Measurements from ENCODE around the gene YTHDC1.
"Not testable (repeated sequence)": the region's sequence is repeated elsewhere in the genome, so short reads cannot be mapped to it uniquely, and the experiment has no call there.

The YTHDC1 gene

DNA sequence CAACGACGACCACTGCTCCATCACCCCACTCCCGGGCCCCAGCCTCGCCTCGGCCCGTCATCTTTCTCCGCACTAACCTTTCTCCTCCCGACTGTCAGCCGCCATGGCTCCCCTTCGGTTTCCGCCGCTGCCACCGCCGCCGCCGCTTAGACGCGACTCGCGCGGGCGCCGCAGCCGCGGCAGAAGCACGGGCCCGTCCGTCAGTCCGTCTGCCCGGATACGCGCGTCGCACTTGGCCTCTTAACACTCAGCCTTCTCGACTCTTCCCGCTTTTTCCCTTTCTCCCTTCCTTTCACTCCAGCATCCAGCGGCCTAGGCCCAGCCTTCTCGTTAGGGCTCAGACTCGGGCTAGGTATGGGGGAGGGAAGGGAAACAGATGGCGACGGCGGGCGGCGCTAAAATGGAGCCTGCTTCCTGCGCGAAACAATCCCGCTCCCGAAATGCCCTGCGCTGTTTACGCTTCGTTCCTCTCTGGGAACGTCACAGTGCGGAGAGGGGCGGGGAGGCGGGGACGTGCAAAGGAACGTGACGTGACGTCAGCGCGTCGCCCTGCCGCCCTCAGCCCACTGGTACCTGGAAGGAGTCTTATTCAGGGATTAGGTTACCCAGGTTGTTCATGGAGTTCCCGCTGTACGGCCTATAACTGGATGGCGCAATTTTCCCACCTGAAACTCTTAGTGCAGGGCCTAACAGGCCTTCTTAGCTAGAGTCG, at the start of gene YTHDC1:
TSS of gene YTHDC1 (minus strand) at position 442 of the 712 bp plus-strand sequence. CDS start at position 105, 337 bp downstream.
- DNase-seq (ENCODE audit: low read depth in 2 of 2, low spot score in 1 of 2), result peak; percentile 90

DNA sequence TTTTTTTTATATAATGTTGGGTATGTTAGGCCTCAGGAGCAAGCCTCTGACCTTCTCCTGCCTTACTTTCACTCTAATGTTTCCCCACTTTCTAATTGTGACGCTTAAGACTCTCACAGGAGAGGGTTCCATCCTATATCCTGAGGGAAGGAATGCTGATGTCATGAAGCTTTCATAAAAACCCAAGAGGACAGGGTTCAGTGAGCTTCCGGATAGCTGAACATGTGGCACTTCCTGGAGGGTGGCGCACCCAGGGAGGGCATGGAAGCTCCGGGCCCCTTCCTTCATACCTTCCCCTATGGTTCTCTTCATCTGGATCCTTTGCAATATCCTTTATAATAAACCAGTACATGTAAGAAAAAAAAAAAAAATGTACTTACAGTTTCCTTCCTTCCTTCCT, 49.4 kb upstream of the YTHDC1 start:
- no peak for DNase-seq (ENCODE audit: low read depth in 2 of 2, low spot score in 1 of 2)

DNA sequence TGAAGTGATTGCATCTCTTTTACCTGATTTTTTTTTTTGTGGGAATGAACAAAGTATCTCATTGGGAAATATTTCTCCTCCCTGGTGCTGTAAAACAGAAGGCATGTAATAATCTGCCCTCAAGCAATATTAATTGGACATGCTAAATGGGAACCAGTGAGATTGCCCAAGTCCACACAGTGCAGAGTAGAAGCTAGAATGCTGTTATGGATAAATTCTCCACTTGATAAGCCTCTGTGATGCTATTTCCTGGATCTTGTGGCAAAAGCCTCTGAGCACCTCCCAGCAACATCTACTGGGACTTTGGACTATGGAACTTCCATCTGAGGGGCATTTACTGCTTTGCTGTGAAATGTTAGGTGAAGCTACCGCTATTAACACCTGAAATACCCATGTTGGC, 46.9 kb upstream of the YTHDC1 start:
- no peak for DNase-seq (ENCODE audit: low read depth in 2 of 2, low spot score in 1 of 2)

DNA sequence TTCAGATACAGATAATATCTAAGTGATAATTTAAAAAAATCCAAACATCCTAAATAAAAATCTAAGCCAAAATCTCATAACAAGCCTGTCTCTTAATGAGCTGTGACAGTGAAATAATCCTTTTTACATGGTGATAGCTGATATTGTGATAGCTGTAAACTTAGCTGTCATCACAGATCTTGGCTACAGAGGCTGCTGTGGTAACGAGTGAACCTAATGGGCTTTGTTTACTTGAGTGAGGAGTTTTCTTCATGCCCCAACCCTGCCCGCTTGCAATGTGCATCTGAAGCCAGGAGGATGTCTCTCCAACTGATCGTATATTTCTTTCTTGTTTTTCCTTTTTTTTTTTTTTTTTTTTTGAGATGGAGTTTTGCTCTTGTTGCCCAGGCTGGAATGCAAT, 41.5 kb upstream of the YTHDC1 start:
- no peak for DNase-seq (ENCODE audit: low read depth in 2 of 2, low spot score in 1 of 2)

DNA sequence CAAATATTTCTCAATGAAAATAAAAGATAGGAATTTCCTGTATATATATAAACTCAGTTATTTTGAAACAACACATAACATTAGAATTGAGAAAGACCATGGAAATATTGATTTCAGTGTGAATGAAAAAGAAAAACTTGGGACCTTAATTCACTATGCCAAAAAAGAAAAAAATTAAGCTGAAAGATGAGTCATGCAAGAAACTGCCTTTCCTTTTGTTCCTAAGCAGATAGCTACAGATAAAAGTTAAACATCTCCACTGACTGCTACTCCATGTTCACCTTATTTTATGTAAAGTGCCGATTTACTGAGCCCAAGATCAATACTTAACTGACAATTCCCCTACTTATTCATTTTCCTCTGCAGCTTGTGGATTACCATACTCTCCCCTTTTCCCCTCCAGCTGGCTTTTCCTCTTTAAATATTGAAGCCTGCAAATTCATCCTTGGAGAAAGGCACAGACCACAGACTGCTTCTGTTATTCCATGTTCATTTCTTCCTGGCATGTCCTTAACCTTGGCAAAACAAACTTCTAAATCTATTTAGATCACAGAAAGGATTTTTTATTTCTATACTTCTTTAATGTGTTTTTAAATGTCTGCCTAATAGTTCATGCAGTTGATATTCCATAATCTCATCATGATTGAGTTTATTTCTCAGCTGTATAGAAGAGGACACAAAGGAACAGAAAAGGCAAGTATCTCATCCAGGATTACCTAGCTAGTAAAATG, 40.5 kb upstream of the YTHDC1 start:
- no peak for DNase-seq (ENCODE audit: low read depth in 2 of 2, low spot score in 1 of 2)

DNA sequence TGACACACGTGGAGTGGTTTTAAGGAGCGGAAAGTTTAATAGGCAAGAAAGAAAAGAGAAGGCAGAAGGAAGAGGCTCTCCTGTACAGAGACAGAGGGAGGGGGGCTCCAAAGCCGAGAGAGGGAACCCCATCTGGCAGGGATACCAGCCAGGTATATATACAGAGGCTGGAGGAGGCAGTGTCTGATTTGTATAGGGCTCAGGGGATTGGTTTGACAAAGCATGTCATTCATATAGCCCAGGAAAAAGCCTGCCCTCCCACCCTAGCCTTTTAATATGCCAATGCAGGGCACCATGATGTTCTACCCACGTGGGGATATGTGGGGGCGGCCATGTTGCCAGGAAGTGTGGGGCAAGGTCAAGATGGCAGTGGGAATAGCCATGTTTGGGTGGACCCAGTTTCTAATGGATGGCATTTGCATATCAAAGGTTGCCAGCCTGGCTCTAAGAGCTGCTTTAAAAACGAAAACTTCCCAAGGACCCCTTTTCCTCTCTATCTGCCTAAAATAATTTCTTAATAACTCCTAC, 39.6 kb upstream of the YTHDC1 start:
- not testable (repeated sequence) for DNase-seq (ENCODE audit: low read depth in 2 of 2, low spot score in 1 of 2)

DNA sequence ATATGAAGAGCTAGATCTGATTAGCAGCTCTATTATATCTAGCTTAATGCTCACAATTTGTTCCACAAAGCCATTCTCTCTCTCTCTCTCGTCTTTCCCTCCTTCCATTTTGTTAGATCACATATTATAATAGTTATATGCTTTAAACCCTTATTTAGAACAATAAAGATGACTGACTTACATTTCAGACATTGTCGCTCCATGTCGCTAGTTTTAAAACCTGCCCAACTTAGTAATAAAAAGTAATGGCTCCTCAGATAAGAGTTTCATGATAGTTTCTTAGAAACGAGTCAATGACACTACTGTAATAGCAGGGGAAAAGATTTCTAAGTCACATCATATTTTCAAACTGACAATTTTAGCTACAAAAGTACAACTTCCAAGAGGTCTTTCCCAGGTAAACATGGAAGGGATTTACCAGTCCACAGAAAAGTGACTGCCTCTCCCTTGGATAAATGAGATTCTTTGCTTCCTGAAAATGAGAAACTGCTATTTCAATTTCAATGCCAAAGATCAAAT, 38.5 kb upstream of the YTHDC1 start:
- no peak for DNase-seq (ENCODE audit: low read depth in 2 of 2, low spot score in 1 of 2)

DNA sequence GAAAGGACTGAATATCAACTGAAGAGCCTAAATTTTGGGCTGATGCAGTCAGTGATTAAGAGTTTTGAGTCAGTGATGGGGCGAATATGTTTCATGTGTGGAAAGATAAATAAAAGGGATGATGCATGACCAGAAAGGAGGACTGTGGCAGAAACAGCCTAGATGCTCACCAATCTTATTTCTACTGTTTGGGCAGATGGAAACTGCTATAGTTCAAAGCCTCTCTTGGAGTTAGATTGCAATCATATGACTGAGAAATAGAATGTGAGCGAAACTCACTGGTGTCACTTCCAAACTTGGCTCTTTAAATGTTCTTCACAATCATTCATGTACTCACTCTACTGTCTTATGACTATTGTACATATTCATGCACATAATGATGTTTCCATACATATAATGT, 35.4 kb upstream of the YTHDC1 start:
- DNase-seq (ENCODE audit: low read depth in 2 of 2, low spot score in 1 of 2), result no peak

DNA sequence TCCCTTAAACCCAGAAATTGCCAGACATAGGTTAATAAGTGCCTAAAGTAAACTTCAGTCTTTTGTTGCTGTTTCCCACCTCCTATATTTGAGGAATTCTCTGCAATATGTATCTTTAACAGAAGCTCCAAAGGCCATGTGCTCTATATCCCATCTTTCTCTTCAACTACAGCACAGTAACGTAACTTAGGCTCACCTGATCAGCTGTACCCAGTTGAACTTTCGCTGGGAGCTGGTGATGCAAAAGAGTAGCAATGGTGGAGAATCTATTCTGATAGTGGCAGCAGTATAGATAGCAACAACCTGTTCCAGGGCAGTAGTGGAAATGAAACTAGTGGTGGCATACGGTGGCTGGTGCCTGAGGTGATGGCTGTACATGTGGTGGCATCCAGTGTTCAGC, 33.2 kb upstream of the YTHDC1 start:
- DNase-seq (ENCODE audit: low read depth in 2 of 2, low spot score in 1 of 2), result no peak

DNA sequence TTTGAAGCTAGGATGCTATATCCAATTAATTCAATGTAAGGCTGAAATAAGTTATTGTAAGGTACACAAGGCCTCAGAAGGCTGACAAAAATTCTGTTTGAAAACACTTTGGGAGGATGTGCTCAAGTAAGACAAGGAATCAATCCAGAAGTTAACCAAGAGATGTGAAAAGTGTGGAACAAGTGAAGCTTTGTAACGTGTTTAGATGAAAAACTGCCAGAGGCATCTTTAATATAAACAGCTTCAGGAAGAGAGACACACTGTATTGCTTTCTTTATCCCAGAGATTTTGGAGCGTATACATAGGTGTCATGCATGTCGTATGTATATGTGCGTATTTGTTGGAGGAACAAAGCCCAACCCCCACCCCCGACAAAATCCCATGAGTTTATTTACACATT, 28.3 kb upstream of the YTHDC1 start:
- no peak for DNase-seq (ENCODE audit: low read depth in 2 of 2, low spot score in 1 of 2)

DNA sequence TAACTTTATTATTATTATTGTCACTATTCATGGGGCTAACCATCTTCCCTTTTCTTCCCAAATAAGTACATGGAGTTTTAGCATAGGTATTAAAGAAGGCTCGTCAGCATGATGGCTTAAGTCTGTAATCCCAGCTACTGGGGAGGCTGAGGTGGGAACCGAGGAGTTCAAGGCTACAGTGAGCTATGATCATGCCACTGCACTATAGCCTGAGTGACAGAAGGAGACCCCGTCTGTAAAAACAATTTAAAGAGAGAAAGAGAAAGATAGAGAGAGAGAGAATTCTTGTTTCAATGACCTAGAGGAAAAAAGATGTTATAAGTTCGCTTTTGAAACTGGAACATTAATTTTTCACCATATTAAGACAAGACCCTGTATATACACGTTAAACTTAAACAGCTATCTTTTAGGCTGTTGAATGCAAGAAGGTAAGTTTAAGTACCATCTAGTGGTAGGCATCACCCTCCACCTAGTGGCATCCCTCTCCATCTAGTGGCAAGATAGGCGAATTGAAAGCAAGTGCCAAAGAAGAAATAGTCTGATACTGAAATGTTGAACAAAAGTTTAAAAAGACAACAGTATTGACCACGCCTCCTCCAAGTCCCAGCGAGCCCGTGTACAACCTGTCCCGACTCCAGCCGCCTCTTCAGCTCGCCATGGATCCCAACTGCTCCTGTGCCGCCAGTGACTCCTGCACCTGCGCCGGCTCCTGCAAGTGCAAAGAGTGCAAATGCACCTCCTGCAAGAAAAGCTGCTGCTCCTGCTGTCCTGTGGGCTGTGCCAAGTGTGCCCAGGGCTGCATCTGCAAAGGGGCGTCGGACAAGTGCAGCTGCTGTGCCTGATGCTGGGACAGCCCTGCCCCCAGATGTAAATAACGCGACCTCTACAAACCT, 26.0 kb upstream of the YTHDC1 start:
- DNase-seq (ENCODE audit: low read depth in 2 of 2, low spot score in 1 of 2), result peak in 1 of 2 donors; percentile 11

DNA sequence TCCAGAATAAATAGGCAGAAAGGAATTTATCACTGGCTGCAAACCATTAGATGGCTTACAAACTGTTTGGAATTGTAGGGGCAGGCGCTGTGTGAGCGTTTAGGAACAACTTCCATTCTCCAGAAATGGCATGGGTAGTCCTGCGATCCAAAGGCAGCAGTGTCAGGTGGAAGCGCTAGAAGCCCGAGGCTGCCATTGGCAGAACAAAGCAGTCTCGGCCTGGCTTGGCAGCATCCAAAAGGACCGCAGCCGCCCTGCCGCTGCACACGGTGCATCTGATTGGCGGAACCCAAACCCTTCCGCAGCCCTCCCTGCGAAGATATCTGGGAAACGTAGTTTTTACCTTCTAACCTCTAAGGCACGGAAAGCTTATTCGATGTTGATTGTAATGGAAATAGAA, 23.6 kb upstream of the YTHDC1 start:
- DNase-seq (ENCODE audit: low read depth in 2 of 2, low spot score in 1 of 2), result peak in 1 of 2 donors; percentile 13

DNA sequence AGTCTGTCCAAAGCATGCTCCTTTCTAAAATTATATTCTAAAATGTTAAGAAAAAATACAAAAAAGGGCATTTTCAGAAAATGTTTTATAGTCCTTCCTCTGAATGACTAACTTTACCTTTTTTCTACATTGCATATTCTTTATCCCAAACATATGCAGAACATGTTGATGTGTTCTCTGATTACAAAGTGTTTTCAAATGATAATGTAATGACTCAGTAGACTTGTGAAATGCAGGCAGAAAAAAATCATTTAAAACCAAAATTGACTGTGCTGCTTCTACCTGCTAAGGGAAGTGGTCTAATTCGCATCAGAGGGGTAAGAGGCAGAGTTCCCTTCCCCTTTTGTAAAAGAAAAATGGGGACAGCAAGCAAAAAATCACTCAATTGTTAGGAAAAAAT, 22.7 kb upstream of the YTHDC1 start:
- no peak for DNase-seq (ENCODE audit: low read depth in 2 of 2, low spot score in 1 of 2)

DNA sequence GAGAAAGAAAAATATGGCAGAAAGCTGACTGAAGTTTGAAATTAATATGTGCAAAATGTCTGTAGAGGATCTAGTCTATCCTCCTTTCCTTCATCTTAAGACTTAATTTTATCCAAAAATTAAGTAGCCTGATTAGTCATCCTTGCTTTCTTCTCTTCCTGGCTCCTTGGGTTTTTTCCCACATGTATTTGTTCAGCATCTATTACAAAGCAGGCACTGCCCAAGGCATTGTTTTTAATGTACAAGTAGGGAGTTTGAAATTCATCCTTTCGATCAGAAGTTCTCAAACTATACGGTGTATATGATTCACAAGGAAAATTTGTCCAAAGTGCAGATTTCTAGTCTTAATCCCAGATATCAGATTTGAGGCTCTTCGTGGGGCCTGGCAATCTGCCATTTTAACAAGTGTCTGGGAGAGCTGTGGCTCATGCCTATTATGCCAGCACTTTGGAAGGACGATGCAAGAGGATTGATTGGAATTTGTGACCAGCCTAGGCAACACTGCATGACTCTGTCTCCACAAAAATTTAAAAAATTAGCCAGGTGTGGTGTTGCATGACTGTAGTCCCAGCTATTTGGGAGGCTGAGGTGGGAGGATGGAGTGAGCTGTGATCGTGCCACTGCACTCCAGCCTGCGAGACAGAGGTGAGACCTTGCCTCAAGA, 19.4 kb upstream of the YTHDC1 start:
- no peak for DNase-seq (ENCODE audit: low read depth in 2 of 2, low spot score in 1 of 2)

DNA sequence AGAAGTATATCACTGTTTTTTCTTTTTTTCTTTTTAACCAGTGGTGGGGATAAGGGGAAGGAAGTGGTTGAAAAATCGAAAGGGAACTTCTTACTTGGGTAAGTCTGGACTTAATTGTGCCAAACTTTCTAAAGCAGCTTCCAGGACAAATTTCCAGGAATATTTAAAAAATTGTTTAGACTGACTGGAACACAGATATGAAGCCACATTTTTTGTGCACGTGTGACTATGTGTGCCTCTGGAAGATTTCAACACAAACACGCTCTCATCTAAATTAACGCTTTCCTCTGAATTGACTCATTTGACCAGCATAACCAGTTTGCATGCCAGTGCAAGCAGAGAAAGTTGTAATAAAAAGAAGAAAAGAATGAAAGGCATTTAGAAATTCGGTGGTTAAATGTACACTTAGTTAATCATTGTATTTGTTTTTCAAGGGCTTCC, 18.8 kb upstream of the YTHDC1 start:
- no peak for DNase-seq (ENCODE audit: low read depth in 2 of 2, low spot score in 1 of 2)

DNA sequence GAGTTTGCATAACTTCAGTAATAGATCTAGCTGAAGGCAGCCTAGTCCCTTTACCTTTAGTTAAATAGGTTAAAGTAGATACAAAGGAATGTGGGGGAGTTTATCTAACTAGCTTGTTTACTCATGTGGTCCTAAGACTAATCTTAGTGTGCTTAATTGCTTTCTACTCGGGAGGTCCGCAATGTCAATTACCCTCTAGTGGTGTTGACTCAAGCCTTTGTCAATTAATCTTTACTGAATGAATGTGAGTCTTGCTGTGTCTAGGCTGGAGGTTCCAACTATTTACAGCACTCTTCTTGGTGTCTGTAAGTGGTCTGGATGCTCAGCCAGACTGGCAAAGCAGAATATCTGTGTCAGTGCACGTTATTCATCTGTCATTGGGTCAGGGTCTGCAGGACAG, 17.9 kb upstream of the YTHDC1 start:
- DNase-seq (ENCODE audit: low read depth in 2 of 2, low spot score in 1 of 2), result no peak

DNA sequence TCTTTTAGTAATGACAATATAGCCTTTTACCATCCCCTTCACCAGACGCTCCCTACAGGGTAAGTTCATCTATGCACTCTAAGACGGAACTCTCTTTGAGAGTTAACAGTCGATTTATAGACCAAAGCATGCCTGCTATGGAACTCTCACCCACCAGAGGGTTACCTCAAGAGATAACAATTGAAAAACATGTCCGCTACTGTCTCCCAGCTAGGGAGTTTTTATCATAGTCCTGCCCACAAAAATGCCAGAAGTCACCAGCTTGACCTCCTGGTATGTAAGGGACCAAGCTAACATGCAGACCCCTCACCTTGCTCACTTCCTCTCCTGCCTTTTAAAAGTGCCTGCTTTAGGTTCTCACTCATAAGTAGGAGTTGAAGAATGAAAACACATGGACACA, 16.7 kb upstream of the YTHDC1 start:
- DNase-seq (ENCODE audit: low read depth in 2 of 2, low spot score in 1 of 2), result no peak

DNA sequence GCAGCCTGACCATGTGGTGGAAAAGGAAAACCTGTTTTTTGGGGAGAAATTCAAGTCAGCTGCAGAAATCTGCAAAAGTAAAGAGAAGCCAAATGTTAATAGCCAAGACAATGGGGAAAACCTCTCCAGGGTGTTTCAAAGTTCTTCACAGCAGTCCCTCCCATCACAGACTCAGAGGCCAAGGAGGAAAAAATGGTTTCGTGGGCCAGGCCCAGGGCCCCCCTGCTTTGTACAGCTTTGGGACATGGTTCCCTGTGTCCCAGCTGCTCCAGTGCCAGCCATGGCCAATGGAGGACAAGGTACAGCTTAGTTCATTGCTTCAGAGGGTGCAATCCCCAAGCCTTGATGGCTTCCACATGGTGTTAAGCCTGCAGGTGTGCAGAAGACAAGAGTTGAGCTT, 15.2 kb upstream of the YTHDC1 start:
- no peak for DNase-seq (ENCODE audit: low read depth in 2 of 2, low spot score in 1 of 2)

DNA sequence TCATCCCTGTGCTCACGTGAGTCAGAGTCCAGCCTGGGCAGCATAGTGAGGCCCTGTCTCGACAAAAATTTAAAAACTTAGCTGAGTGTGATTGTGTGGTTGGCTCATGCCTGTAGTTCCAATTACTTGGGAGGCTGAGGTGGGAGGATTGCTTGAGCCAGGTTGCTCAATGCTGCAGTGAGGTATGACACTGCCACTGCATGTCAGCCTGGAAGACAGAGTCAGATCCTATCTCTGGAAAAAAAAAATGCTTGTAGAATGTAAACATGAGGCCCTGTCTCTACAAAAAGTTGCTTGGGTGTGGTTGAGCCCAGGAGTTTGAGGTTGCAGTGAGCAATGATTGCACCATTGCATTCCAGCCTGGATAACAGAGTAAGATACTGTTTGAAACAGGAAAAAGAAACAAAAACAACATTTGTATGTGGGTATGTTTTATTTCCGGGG, 11.3 kb upstream of the YTHDC1 start:
- DNase-seq (ENCODE audit: low read depth in 2 of 2, low spot score in 1 of 2), result no peak

DNA sequence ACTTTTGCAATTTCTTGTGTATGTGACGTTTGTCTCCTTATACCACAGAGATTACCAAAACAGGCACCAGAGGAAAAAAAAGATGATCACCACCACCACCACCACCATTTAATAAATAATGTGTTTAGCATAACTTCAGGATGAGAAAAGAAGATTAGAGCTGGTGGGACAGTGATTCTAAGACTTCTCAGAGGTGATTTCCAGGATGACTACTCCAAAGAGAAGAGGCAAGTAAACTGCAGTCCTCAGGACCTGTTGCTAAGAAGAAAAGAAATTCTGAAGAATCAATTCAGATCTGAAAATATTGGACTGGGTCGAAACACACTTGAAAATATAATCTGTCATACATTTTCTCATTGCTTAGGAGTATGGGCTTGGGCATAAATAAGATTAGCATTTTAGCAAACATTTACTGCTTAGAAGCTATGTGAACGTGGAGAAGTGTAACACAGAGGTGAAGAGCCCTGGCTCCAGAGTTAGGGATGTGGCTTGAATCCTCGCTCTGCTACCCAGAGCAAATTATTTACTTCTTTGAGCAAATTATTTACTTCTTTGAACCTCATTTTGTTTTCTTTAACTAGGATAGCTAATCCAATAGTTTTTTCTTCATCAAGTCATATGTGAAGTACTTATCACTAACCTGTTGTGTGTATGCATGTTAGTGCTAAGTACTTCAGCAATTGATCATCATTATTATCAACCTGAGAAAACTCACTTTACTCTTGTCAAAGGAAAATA, 10.5 kb upstream of the YTHDC1 start:
- no peak for DNase-seq (ENCODE audit: low read depth in 2 of 2, low spot score in 1 of 2)

Measured in stimulated activated CD8-positive, alpha-beta memory T cell treated with anti-CD3 and anti-CD28 coated beads, Interleukin-4, amount 100 ng/mL, for 4 hours (primary cell).